WTC11 (cell line): Measurements from ENCODE around the gene SSU72.

ENCODE experiments used
- CBFB ChIP-seq: sonication (generic); formaldehyde crosslinking; IDR thresholded peaks from 2 replicates; pipeline ENCODE4 v1.8.1; 2022; ENCODE audit warnings: mild to moderate bottlenecking, low read depth, missing genetic modification reagents
- ESRRA ChIP-seq: sonication (generic); formaldehyde crosslinking; IDR thresholded peaks from 2 replicates; pipeline ENCODE4 v1.8.1; 2022; ENCODE audit warnings: mild to moderate bottlenecking, missing genetic modification reagents, borderline replicate concordance
- FOXP1 ChIP-seq: sonication (generic); formaldehyde crosslinking; IDR thresholded peaks from 2 replicates; pipeline ENCODE4 v1.8.0; 2022; ENCODE audit warnings: missing genetic modification reagents, mild to moderate bottlenecking, moderate library complexity, borderline replicate concordance
- IRF2 ChIP-seq: sonication (generic); formaldehyde crosslinking; IDR thresholded peaks from 2 replicates; pipeline ENCODE4 v1.8.0; 2022; ENCODE audit warnings: low read depth, missing genetic modification reagents, borderline replicate concordance
- JUN ChIP-seq: sonication (generic); formaldehyde crosslinking; IDR thresholded peaks from 2 replicates; pipeline ENCODE4 v1.8.0; 2023; ENCODE audit warnings: mild to moderate bottlenecking, missing genetic modification reagents
- OVOL2 ChIP-seq: fragments of 250-450 bp; sonication (Bioruptor Pico); IDR thresholded peaks from 2 replicates; pipeline ENCODE4 v1.9.0; 2021; ENCODE audit warnings: mild to moderate bottlenecking, borderline replicate concordance
- ZNF232 ChIP-seq: sonication (generic); formaldehyde crosslinking; IDR thresholded peaks from 2 replicates; pipeline ENCODE4 v1.8.0; 2022; ENCODE audit warnings: mild to moderate bottlenecking, missing genetic modification reagents
- TF ChIP-seq, protein P1 (sequence below): sonication (generic); formaldehyde crosslinking; IDR thresholded peaks from 2 replicates; pipeline ENCODE4 v1.8.0; 2022; ENCODE audit warnings: mild to moderate bottlenecking, missing genetic modification reagents
- TF ChIP-seq, protein P2 (sequence below): fragments of 200-600 bp; IDR thresholded peaks from 2 replicates; pipeline ENCODE4 v1.8.0; 2022; ENCODE audit warnings: antibody characterized with exemption
- TF ChIP-seq, protein P3 (sequence below): sonication (generic); formaldehyde crosslinking; IDR thresholded peaks from 2 replicates; pipeline ENCODE4 v1.8.1; 2023; ENCODE audit warnings: mild to moderate bottlenecking, missing genetic modification reagents, moderate library complexity
- TF ChIP-seq, protein P4 (sequence below): sonication (generic); formaldehyde crosslinking; IDR thresholded peaks from 2 replicates; pipeline ENCODE4 v1.8.1; 2023; ENCODE audit warnings: mild to moderate bottlenecking, moderate library complexity, missing genetic modification reagents
- TF ChIP-seq, protein P5 (sequence below): fragments of 250-450 bp; sonication (Bioruptor Pico); IDR thresholded peaks from 2 replicates; pipeline ENCODE4 v1.9.0; 2021; ENCODE audit warnings: mild to moderate bottlenecking
- TF ChIP-seq, protein P6 (sequence below): sonication (generic); formaldehyde crosslinking; IDR thresholded peaks from 2 replicates; pipeline ENCODE4 v1.8.0; 2023; ENCODE audit warnings: missing genetic modification reagents

DNA sequence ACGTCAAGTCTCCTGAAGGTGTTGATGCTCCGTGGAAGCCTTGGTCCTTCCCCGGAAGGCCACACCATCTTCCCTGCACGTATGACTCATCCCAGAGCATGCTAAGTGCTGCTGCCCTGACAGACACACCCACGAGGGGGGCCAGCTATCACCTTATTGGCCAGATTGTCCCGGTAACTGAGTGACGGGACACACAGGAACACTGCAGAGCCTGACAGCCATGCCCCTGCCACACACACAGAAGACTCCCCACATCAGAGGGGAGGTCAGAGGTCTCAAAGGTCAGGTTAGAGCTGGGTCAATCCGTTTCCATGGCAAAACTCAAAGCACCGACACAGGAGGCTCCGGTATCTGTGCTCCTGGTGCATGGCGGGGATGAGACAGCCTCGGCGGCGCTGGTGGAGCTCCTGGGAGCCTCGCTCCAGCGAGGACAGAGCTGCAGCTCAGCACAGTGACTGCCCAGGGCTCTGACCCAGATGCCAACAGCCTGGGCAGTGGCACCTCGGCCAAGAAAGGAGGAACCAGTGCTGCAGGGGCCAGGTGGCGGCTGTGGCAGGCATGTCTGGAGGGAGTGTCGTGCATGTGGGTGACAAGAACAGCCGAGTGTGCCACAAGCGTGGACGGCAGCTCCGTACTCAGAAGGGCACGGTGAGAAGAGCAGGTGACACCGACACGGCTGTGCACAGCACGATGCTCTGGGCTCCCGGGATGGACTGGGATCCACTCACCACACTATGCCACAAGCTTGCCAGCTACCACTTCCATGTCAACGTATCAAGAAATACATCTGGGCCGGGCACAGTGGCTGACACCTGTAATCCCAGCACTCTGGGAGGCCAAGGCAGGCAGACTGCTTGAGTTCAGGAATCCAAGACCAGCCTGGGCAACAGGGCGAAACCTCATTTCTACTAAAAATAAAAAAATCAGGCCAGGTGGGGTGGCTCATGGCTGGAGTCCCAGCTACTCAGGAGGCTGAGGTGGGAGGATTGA is 19.4 kb downstream of the SSU72 start:
- TF ChIP-seq, protein P1, sequence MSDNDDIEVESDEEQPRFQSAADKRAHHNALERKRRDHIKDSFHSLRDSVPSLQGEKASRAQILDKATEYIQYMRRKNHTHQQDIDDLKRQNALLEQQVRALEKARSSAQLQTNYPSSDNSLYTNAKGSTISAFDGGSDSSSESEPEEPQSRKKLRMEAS (CRISPR knock-in tag) = no peak
- TF ChIP-seq, protein P2, sequence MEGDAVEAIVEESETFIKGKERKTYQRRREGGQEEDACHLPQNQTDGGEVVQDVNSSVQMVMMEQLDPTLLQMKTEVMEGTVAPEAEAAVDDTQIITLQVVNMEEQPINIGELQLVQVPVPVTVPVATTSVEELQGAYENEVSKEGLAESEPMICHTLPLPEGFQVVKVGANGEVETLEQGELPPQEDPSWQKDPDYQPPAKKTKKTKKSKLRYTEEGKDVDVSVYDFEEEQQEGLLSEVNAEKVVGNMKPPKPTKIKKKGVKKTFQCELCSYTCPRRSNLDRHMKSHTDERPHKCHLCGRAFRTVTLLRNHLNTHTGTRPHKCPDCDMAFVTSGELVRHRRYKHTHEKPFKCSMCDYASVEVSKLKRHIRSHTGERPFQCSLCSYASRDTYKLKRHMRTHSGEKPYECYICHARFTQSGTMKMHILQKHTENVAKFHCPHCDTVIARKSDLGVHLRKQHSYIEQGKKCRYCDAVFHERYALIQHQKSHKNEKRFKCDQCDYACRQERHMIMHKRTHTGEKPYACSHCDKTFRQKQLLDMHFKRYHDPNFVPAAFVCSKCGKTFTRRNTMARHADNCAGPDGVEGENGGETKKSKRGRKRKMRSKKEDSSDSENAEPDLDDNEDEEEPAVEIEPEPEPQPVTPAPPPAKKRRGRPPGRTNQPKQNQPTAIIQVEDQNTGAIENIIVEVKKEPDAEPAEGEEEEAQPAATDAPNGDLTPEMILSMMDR = no peak
- no peak for TF ChIP-seq FOXP1 (CRISPR knock-in tag)
- TF ChIP-seq ZNF232 = no peak
- TF ChIP-seq, protein P3, sequence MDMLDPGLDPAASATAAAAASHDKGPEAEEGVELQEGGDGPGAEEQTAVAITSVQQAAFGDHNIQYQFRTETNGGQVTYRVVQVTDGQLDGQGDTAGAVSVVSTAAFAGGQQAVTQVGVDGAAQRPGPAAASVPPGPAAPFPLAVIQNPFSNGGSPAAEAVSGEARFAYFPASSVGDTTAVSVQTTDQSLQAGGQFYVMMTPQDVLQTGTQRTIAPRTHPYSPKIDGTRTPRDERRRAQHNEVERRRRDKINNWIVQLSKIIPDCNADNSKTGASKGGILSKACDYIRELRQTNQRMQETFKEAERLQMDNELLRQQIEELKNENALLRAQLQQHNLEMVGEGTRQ (CRISPR knock-in tag) = no peak
- TF ChIP-seq JUN (CRISPR knock-in tag) = no peak
- no peak for TF ChIP-seq ESRRA (CRISPR knock-in tag)
- TF ChIP-seq OVOL2 (CRISPR knock-in tag) = no peak
- TF ChIP-seq, protein P4, sequence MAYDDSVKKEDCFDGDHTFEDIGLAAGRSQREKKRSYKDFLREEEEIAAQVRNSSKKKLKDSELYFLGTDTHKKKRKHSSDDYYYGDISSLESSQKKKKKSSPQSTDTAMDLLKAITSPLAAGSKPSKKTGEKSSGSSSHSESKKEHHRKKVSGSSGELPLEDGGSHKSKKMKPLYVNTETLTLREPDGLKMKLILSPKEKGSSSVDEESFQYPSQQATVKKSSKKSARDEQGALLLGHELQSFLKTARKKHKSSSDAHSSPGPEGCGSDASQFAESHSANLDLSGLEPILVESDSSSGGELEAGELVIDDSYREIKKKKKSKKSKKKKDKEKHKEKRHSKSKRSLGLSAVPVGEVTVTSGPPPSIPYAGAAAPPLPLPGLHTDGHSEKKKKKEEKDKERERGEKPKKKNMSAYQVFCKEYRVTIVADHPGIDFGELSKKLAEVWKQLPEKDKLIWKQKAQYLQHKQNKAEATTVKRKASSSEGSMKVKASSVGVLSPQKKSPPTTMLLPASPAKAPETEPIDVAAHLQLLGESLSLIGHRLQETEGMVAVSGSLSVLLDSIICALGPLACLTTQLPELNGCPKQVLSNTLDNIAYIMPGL (CRISPR knock-in tag) = no peak
- TF ChIP-seq, protein P5, sequence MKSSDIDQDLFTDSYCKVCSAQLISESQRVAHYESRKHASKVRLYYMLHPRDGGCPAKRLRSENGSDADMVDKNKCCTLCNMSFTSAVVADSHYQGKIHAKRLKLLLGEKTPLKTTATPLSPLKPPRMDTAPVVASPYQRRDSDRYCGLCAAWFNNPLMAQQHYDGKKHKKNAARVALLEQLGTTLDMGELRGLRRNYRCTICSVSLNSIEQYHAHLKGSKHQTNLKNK = no peak
- TF ChIP-seq CBFB = no peak
- TF ChIP-seq, protein P6, sequence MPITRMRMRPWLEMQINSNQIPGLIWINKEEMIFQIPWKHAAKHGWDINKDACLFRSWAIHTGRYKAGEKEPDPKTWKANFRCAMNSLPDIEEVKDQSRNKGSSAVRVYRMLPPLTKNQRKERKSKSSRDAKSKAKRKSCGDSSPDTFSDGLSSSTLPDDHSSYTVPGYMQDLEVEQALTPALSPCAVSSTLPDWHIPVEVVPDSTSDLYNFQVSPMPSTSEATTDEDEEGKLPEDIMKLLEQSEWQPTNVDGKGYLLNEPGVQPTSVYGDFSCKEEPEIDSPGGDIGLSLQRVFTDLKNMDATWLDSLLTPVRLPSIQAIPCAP (CRISPR knock-in tag) = no peak
- no peak for TF ChIP-seq IRF2 (CRISPR knock-in tag)
